Prostate gland (tissue), 2 donors: Measurements from ENCODE around the gene NPNT.

ENCODE experiments used
- POLR2A ChIP-seq: fragments of 450-650 bp; IDR thresholded peaks from one replicate; pipeline ENCODE4 v1.6.1; 2016; ENCODE audit warnings: antibody characterized with exemption, mild to moderate bottlenecking
- POLR2AphosphoS5 ChIP-seq: sonication (generic); formaldehyde crosslinking; IDR thresholded peaks from one replicate; pipeline ENCODE4 v1.6.1; 2017; ENCODE audit warnings: antibody characterized with exemption
- TF ChIP-seq, protein P1 (sequence below), 4 experiments: fragments of 200-600 bp in 2 of 4; fragments of 450-650 bp in 2 of 4; sonication (generic) in 2 of 4; IDR thresholded peaks; 1 replicate in 3 of 4; 2 replicates in 1 of 4; pipeline ENCODE4 v1.5.1; 2016 to 2019; ENCODE audit warnings: antibody characterized with exemption in 4 of 4, mild to moderate bottlenecking in 2 of 4, moderate library complexity in 2 of 4

DNA sequence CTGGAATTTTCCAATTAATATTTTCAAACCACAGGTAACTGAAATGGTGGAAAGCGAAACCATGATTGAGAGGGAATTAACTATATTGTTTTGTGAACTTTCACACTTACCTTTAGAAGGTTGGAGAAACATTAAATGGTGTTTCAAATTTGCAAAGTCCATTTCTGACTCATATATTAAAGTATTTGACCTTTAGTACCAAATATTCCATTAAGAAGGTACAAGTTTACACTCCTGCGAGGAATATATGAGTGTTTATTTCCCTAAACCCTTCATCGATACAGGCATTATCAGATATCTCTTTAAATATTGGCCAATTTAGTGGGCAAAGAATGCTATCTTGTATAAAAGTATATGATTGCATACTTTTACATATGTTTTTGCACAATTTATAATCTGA, 44.1 kb upstream of the NPNT start:
- TF ChIP-seq, protein P1, sequence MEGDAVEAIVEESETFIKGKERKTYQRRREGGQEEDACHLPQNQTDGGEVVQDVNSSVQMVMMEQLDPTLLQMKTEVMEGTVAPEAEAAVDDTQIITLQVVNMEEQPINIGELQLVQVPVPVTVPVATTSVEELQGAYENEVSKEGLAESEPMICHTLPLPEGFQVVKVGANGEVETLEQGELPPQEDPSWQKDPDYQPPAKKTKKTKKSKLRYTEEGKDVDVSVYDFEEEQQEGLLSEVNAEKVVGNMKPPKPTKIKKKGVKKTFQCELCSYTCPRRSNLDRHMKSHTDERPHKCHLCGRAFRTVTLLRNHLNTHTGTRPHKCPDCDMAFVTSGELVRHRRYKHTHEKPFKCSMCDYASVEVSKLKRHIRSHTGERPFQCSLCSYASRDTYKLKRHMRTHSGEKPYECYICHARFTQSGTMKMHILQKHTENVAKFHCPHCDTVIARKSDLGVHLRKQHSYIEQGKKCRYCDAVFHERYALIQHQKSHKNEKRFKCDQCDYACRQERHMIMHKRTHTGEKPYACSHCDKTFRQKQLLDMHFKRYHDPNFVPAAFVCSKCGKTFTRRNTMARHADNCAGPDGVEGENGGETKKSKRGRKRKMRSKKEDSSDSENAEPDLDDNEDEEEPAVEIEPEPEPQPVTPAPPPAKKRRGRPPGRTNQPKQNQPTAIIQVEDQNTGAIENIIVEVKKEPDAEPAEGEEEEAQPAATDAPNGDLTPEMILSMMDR (IDR thresholded peaks at IDR 0.05), result no peak
- TF ChIP-seq POLR2A, result no peak
- TF ChIP-seq POLR2AphosphoS5, result no peak
